Measurements from ENCODE around the gene MXD1. TPM values are rescaled to one million over a fixed set of nuclear protein-coding genes. Genes with fewer than 3 reads are reported as not detected.

Gene MXD1
- polyA plus RNA-seq, 2 of the 4 experiments (the other 2 are of a cell fraction), result 2.0 to 8.3 TPM

- Histone ChIP-seq H3K4me1 (peaks cover 23% of the 10 kb centered on the region; the same call in 2 of the 3 replicates), H3K4me2 (peak overlapping the region; percentile 68), H3K9me3 (no peaks in the 10 kb centered on the region), H3K27ac (peak overlapping the region; percentile 72 to 81), H3K4me3 (no peak overlapping the region)
- 9% methylated on average over 4 of the region's 4 CpGs for WGBS (ENCODE audit: missing lambda C conversion rate)
- POLR2A ChIA-PET, result interaction anchor here (0.9 to 2.5 kb wide), 3 partner anchors 13 to 257 kb away, joined by 3 to 26 read pairs (median 6); partner anchors contain the start of genes C2orf42 and MXD1
- no peak for FAIRE-seq
- TF ChIP-seq HOXB5 (CRISPR knock-in tag; IDR thresholded peaks at IDR 0.05) (no peak), MAFK (IDR thresholded peaks at IDR 0.05; ENCODE audit: partially characterized antibody) (peak; percentile 19), JUNB (IDR thresholded peaks at IDR 0.05) (peak; percentile 50; the same call in 1 of the 2 replicates), MAX (IDR thresholded peaks at IDR 0.05) (peak; percentile 24; the same call in 1 of the 2 replicates), FOXS1 (CRISPR knock-in tag; IDR thresholded peaks at IDR 0.05) (no peak), FOSL2 (IDR thresholded peaks at IDR 0.05) (no peak), FOSL2 (CRISPR knock-in tag; IDR thresholded peaks at IDR 0.05) (peak; percentile 67)
- CTCF ChIA-PET, result interaction anchor here (0.7 to 4.0 kb wide), 10 partner anchors 10 to 151 kb away, joined by 3 to 22 read pairs (median 3); partner anchors contain the start of gene MXD1
- peak; percentile 89 to 90 for ATAC-seq
- peak; percentile 60 to 70 for DNase-seq (ENCODE audit: low read depth in 1 of 2, low spot score in 1 of 2)
Measured at GRCh38 chr2:69933839-69934613, 19.1 kb downstream of the MXD1 start.

GRCh38 chr2:69934614-69934908 lies 19.7 kb downstream of the MXD1 start:
- 33% methylated on average over 1 of the region's 1 CpG for WGBS (ENCODE audit: missing lambda C conversion rate)
- TF ChIP-seq MAX (IDR thresholded peaks at IDR 0.05) (no peak), BCL3 (IDR thresholded peaks at IDR 0.05) (no peak), ATOH8 (CRISPR knock-in tag; IDR thresholded peaks at IDR 0.05; ENCODE audit: low read depth) (no peak), TP53 (CRISPR knock-in tag; IDR thresholded peaks at IDR 0.05) (no peak), FOSL2 (IDR thresholded peaks at IDR 0.05) (no peak), FOSL2 (CRISPR knock-in tag; IDR thresholded peaks at IDR 0.05) (no peak), REST (IDR thresholded peaks at IDR 0.05) (no peak), RCOR1 (IDR thresholded peaks at IDR 0.05; ENCODE audit: low read depth, low read length) (no peak), SMC3 (IDR thresholded peaks at IDR 0.05) (no peak), BHLHE40 (IDR thresholded peaks at IDR 0.05; ENCODE audit: low read depth, low read length) (no peak), MAZ (IDR thresholded peaks at IDR 0.05; ENCODE audit: borderline replicate concordance, low read depth, low read length) (no peak), CHD4 (IDR thresholded peaks at IDR 0.05; ENCODE audit: borderline replicate concordance) (no peak), ESRRA (IDR thresholded peaks at IDR 0.05; ENCODE audit: borderline replicate concordance, low read length) (no peak), MYC (IDR thresholded peaks at IDR 0.05; ENCODE audit: borderline replicate concordance, low read length) (no peak), NPAS2 (CRISPR knock-in tag; IDR thresholded peaks at IDR 0.05; ENCODE audit: borderline replicate concordance) (no peak), RNF2 (IDR thresholded peaks at IDR 0.05; ENCODE audit: borderline replicate concordance, low read depth) (no peak), EP300 (IDR thresholded peaks at IDR 0.05) (no peak), CTCF (IDR thresholded peaks at IDR 0.05) (no peak)
- CTCF ChIA-PET, result interaction anchor here (0.7 to 4.0 kb wide), 6 partner anchors 10 to 137 kb away, joined by 3 to 22 read pairs (median 4); no protein-coding TSS in a partner anchor

More at GRCh38 chr2:69934614-69934908, 19.7 kb downstream of the MXD1 start:
- Histone ChIP-seq H3K9me3 (no peaks in the 10 kb centered on the region), H3K4me3 (no peak overlapping the region), H3K4me2 (peak overlapping the region; percentile 68), H3K4me1 (peaks cover 23% of the 10 kb centered on the region; the same call in 2 of the 3 replicates), H3K27ac (peak overlapping the region; percentile 72 to 81)
- POLR2A ChIA-PET, result interaction anchor here (0.9 to 2.5 kb wide), 3 partner anchors 14 to 256 kb away, joined by 3 to 26 read pairs (median 6); partner anchors contain the start of genes C2orf42 and MXD1
- ATAC-seq (no peak; a peak in 1 of 6 replicates), FAIRE-seq (no peak), DNase-seq (ENCODE audit: low read depth in 1 of 2, low spot score in 1 of 2) (no peak)
